Stimulated activated CD8-positive, alpha-beta memory T cell treated with anti-CD3 and anti-CD28 coated beads, Interleukin-15, amount 100 ng/mL, for 1 hour (primary cell): ENCODE data around the gene ARMC12.
"Not testable (repeated sequence)": the region's sequence is repeated elsewhere in the genome, so short reads cannot be mapped to it uniquely, and the experiment has no call there.

Experiments used
- DNase-seq: peaks from one replicate; pipeline ENCODE4 v3.0.0-alpha.2; 2020; ENCODE audit warnings: low read depth

ARMC12 gene, protein sequence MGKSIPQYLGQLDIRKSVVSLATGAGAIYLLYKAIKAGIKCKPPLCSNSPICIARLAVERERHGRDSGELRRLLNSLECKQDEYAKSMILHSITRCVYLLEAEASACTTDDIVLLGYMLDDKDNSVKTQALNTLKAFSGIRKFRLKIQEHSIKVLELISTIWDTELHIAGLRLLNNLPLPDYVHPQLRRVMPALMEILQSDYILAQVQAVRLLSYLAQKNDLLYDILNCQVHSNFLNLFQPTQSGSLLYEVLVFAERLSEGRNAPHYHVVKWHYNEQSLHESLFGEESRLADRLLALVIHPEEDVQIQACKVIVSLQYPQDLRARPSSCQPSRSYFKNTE

DNA sequence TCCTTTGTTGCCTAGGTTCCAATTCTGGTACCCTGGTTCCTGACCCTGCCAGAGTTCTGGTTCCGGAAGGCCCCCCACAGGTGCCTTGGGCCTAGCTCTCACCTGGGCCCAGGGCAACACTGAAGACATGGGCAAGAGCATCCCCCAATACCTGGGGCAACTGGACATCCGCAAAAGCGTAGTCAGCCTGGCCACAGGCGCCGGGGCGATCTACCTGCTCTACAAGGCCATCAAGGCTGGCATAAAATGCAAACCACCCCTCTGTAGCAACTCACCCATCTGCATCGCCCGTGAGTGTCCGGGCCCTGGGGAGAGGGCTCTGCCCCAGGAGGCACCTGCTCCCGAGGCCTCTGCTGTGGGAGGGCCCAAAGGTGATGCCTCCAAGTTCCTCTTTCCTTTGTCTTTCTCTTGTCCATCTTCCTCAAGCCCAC lies at the start of gene ARMC12:
TSS of gene ARMC12 (plus strand) at position 51 of the 431 bp plus-strand sequence. CDS start at position 128, 77 bp downstream.
- DNase-seq = no peak

DNA sequence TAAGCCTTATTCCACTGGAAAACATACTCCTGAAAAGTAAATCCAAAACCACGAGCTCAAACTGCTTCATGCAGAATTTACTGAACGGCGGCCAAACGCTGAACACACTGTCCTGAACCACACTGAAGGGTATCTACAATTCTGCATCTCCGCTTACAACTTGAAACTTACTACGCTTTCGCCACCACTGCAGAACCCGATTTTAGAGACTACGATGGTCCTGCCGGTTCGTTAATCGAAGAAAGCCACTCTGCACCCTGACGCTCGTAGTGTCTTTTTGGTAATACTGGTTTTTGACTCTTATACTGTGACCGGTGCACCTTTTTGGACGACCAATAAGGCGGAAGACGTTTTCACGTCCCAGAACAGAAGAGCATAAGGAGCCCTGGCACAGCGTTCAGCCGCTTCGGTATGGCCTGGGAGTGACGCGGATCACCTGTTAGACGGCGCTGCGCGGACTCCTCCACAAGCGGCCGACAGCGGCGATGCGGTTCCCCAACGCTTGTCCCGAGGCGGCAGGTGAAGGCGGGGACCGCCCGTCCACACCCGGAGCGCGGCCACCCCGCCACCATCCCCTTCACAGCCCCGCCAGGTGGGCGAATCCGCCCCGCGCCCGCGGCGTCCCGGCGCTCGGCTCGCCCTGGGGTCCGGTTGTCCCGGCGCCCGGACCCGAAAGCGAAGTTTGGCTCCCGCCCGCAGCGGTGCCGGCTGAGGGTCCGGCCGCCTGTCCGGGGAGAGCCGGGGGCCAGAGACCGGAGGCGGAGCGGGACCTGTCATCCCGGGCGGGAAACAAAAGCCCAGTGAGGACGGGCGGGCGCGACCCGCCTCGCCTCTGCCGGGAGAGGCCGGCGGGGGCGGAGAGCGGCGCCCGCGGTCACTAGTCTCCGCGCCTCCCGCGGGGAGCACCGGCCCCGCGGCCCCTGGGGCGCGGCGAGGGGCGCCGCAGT lies 48.9 kb upstream of the ARMC12 start:
- DNase-seq = peak; percentile 18

DNA sequence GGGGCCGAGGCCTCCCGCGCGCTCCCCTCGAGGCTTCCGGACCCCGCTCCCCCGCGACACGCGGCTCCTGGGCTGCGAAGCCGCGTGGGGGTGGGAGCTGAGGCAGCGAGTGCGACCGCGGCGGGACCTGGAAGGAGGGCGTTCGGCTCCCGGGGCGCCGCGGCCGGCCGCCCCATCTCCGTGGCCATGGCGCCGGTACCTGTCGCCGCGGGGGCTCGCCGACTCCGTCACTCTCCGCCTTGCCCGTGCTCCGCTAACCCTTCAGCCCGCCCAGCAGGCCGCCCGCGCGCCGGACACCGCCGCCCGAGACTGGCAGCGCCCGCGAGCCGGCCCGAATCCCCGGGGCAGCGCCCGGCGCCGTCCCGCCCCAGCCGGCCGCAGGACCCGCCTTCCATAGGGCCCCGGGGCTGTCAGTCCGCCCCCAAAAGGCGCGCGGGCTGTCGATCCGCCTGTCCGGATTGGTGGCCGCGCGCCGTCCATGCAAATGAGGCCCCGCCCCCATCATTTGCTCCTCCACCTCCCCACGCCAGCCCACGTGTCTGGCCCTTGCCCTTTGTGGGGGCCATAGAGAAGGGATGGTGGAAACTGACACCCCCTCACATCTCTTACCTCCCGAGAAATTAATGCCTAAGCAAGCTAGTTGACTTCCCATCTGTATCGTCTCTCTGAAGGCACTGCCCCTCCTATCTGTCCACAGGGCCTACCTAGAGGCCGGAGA lies 48.1 kb upstream of the ARMC12 start, which contains the start of gene FKBP5:
TSS of gene FKBP5 (minus strand) at position 311 of the 718 bp plus-strand sequence. CDS start 46,091 bp downstream, outside the sequence.
- peak; percentile 70 for DNase-seq

- not testable (repeated sequence) for DNase-seq
These were observed 46.8 kb upstream of the ARMC12 start for GRCh38 chr6:35690006-35690405.

DNA sequence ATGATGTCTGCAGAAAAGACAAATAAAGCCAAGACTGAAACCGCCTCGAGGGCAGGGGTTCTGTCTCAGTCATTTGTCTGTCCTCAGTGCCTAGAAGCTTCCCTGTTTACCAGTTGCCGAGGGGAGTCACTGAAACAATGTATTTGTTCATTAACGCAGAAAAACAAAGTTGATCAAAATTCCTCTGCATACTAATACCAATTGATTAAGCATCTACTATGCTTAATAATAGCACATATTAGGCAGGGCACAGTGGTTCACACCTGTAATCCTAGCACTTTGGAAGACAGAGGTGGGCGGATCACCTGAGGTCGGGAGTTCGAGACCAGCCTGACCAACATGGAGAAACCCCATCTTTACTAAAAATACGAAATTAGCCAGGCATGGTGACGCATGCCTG lies 46.3 kb upstream of the ARMC12 start:
- DNase-seq = no peak

- DNase-seq = no peak
These were observed 45.6 kb upstream of the ARMC12 start for GRCh38 chr6:35691027-35691824.

DNA sequence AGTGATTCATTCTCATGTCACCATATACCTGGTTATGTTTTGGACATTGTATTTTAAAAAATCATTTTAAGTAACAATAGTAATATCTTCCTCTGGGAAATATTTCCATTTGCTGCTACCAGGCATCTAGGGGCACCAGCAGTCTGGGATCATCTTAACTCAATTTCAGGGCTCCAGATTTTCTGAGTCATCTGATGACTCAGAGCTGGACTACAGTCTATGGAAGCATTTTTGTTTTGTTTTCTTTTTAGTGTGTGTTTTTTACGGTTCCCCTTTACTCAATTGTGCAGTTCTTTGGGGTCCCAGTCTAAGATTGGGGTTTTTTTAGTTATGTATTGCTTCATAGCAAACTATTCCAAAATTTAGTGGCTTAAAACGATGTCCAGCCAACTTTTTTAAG lies 42.4 kb upstream of the ARMC12 start:
- no peak for DNase-seq

DNA sequence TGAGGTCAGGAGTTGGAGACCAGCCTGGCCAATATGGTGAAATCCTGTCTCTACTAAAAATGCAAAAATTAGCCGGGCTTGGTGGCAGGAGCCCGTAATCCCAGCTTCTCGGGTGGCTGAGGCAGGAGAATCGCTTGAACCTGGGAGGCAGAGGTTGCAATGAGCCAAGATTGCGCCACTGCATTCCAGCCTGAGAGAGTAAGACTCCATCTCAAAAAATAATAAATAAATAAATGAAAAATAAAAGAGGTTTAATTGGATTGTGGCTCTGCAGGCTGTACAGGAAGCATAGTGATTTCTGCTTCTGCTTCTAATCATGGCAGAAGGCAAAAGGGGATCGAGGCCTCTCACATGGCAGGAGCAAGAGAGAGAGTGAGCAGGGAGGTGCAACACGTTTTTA lies 38.4 kb upstream of the ARMC12 start:
- DNase-seq = not testable (repeated sequence)

GRCh38 chr6:35698858-35699257 lies 38.0 kb upstream of the ARMC12 start:
- DNase-seq = no peak

GRCh38 chr6:35703554-35703953 lies 33.3 kb upstream of the ARMC12 start:
- DNase-seq = no peak

DNA sequence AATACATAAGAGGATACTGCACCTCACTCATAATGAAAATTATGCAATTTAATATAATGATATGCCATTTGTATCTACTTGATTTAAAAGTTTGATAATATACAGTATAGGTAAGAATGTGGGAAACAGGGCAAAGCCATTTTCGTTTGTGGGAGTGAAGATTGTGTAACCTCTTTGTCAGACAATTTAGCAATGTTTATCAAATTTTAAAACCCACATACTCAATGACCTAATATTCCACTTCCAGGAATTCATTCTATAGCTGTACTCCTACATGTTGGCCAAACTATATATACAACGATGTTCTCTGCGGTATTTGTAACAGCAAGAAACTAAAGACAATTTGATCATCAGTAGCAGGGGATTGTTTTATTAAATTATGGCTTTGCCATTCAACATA lies 30.4 kb upstream of the ARMC12 start:
- DNase-seq = no peak

GRCh38 chr6:35707714-35708407 lies 29.0 kb upstream of the ARMC12 start:
- DNase-seq = no peak

DNA sequence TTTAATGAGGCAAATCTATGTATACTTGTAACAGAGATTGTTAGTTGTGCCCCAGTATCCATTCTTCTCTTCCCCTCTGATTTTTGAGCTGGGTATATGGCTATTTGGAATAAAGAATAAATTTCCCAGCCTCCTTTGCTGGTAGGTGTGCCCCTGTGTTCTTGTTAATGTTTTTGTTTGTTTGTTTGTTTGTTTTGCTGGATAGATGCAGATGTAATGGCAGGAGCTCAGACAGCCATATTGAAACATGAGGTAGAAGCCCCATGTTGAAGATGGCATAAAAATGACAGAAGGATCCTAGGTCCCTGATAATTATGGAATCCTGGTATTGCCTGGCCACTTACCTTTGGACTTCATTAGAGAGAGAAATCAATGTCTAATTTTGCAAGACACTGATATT lies 28.2 kb upstream of the ARMC12 start:
- DNase-seq = no peak

- DNase-seq = no peak
These were observed 26.5 kb upstream of the ARMC12 start for GRCh38 chr6:35710241-35710847.

- DNase-seq = no peak
These were observed 25.1 kb upstream of the ARMC12 start for GRCh38 chr6:35711731-35712130.

GRCh38 chr6:35713006-35713767 lies 23.6 kb upstream of the ARMC12 start:
- DNase-seq = no peak

- DNase-seq = no peak
These were observed 20.0 kb upstream of the ARMC12 start for GRCh38 chr6:35716798-35717197.

- no peak for DNase-seq
These were observed 19.1 kb upstream of the ARMC12 start for GRCh38 chr6:35717449-35718374.
